ENCODE results near the gene ZGPAT. TPM values are rescaled to one million over a fixed set of nuclear protein-coding genes. Genes with fewer than 3 reads are reported as not detected.
"Not testable (repeated sequence)": the region's sequence is repeated elsewhere in the genome, so short reads cannot be mapped to it uniquely, and the experiment has no call there.

The ZGPAT gene
- total RNA-seq, 1 donor from 2014 or later, result 32.8 TPM

DNA sequence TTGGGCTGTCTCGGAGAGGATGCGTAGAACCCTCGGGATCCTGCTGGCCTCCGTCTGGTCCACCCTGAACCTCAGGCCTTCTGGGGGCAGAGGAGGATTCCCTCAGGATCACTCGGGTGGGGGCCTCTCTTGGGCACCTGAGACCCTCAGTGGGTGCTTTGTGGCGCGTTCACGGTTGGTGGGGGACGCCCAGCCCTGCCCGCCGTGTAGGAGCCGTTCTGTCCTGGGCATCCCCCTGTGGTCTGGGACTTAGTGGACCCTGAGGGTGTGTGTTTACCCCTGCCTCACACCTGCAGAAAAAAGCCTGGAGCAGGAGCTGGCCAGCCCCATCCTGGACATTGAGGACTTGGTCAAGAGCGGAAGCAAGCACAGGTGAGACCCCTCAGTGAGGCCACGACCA is 42.1 kb upstream of the ZGPAT start:
- Mint-ChIP-seq H3K27me3 (no peaks in the 10 kb centered on the region), H3K4me3 (no peak overlapping the region), H3K27ac (no peak overlapping the region), H3K36me3 (peaks cover 9% of the 10 kb centered on the region), H3K4me1 (ENCODE audit: unreplicated experiment) (no peaks in the 10 kb centered on the region), H3K9me3 (no peaks in the 10 kb centered on the region)
- TF ChIP-seq, protein P1, sequence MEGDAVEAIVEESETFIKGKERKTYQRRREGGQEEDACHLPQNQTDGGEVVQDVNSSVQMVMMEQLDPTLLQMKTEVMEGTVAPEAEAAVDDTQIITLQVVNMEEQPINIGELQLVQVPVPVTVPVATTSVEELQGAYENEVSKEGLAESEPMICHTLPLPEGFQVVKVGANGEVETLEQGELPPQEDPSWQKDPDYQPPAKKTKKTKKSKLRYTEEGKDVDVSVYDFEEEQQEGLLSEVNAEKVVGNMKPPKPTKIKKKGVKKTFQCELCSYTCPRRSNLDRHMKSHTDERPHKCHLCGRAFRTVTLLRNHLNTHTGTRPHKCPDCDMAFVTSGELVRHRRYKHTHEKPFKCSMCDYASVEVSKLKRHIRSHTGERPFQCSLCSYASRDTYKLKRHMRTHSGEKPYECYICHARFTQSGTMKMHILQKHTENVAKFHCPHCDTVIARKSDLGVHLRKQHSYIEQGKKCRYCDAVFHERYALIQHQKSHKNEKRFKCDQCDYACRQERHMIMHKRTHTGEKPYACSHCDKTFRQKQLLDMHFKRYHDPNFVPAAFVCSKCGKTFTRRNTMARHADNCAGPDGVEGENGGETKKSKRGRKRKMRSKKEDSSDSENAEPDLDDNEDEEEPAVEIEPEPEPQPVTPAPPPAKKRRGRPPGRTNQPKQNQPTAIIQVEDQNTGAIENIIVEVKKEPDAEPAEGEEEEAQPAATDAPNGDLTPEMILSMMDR (conservative IDR thresholded peaks at IDR 0.05), result no peak
- DNase-seq (ENCODE audit: extremely low spot score, unreplicated experiment), result no peak

DNA sequence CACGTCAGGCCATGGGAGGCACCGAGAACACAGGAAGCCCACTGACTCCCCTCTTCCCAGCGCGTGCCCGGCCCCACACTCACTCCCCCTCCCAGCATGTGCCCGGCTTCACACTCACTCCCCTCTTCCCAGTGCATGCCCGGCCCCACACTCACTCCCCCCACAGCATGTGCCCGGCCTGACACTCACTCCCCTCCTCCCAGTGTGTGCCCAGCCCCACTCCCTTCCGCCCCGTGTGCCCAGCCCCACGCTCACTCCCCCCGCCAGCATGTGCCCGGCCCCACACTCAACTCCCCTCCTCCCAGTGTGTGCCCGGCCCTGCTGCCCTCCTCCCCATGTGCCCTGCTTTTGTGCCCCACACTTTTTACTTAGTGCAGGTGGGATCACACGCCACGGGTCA is 40.0 kb upstream of the ZGPAT start:
- H3K4me3 Mint-ChIP-seq, result no peak overlapping the region
- DNase-seq (ENCODE audit: extremely low spot score, unreplicated experiment), result no peak
- no peaks in the 10 kb centered on the region for H3K4me1 Mint-ChIP-seq (ENCODE audit: unreplicated experiment)
- no peak overlapping the region for H3K27ac Mint-ChIP-seq
- no peaks in the 10 kb centered on the region for H3K27me3 Mint-ChIP-seq
- TF ChIP-seq, protein P1 (conservative IDR thresholded peaks at IDR 0.05), result no peak
- no peaks in the 10 kb centered on the region for H3K9me3 Mint-ChIP-seq
- H3K36me3 Mint-ChIP-seq, result peaks cover 9% of the 10 kb centered on the region

DNA sequence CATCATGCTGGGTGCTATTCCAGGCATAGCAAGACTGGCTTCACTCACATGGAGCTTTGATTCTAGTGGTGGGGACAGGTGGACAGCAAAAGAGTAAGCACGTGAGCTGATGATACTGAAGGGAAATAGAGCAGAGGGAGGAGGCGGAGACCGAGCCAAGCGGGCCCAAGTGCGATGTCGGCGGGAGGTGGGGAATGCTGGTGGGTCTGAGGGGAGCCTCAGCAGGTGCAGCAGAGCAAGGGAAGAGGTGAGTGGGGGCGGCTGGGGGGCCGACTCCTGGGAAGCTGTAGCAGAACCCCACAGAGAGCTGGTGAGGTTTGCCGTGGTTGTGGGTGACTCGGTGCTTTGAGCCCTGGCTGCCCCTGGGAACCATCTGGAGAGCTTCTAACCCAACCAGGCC is 39.5 kb upstream of the ZGPAT start:
- H3K4me1 Mint-ChIP-seq (ENCODE audit: unreplicated experiment), result no peaks in the 10 kb centered on the region
- no peak overlapping the region for H3K4me3 Mint-ChIP-seq
- peaks cover 9% of the 10 kb centered on the region for H3K36me3 Mint-ChIP-seq
- DNase-seq (ENCODE audit: extremely low spot score, unreplicated experiment), result no peak
- no peaks in the 10 kb centered on the region for H3K9me3 Mint-ChIP-seq
- no peaks in the 10 kb centered on the region for H3K27me3 Mint-ChIP-seq
- TF ChIP-seq, protein P1 (conservative IDR thresholded peaks at IDR 0.05), result no peak
- H3K27ac Mint-ChIP-seq, result no peak overlapping the region

DNA sequence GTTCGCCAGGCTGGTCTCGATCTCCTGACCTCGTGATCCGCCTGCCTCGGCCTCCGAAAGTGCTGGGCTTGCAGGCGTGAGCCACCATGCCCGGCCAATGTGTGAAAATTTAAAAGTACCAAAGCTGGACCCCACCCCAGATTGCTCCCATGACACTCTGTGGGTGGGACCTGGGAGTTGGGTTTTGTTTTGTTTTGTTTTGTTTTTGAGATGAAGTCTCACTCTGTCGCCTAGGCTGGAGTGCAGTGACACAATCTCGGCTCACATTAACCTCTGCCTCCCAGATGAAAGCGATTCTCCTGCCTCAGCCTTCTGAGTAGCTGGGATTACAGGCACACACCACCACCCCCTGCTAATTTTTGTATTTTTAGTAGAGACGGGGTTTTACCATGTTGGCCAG is 36.1 kb upstream of the ZGPAT start:
- not testable (repeated sequence) for H3K27me3 Mint-ChIP-seq; DNase-seq (ENCODE audit: extremely low spot score, unreplicated experiment); H3K27ac Mint-ChIP-seq; H3K4me1 Mint-ChIP-seq (ENCODE audit: unreplicated experiment); H3K9me3 Mint-ChIP-seq; H3K36me3 Mint-ChIP-seq; H3K4me3 Mint-ChIP-seq

DNA sequence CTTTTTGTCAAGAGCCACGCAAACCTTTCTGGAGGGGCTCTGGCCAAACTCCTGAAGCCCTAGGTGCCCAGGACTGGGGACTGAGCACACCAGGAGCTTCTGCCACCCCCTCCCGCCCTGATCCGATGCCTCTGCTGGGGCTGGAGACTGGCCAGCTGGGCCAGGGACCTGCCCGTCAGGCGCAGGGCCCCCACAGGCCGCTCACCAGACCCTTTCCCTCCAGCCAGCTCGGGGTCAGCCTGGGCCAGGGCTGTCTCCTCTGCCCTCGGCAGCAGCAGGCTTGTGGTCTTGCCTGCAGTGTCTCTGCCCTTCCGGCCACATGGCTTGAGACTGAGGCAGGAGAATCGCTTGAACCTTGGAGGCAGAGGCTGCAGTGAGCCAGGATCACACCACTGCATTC is 35.2 kb upstream of the ZGPAT start:
- Mint-ChIP-seq H3K27me3 (no peaks in the 10 kb centered on the region), H3K4me1 (ENCODE audit: unreplicated experiment) (no peaks in the 10 kb centered on the region), H3K36me3 (peaks cover 9% of the 10 kb centered on the region), H3K27ac (no peak overlapping the region), H3K9me3 (no peaks in the 10 kb centered on the region), H3K4me3 (no peak overlapping the region)
- TF ChIP-seq, protein P1 (conservative IDR thresholded peaks at IDR 0.05), result no peak
- DNase-seq (ENCODE audit: extremely low spot score, unreplicated experiment), result no peak

DNA sequence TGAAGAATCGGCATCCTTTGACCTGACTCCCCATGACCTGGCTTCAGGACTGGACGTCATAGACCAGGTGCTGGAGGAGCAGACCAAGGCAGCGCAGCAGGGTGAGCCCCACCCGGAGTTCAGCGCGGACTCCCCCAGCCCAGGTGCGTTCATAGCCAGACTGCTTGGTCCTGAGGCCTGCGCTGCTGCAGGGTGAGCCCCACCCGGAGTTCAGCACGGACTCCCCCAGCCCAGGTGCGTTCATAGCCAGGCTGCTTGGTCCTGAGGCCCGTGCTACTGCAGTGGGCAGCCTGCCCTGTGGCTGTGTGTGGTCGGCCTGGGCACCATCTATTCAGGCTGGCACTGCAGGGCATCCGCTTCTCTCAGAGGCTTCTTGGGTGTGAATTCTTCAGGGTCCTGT is 33.9 kb upstream of the ZGPAT start:
- no peaks in the 10 kb centered on the region for H3K27me3 Mint-ChIP-seq
- TF ChIP-seq, protein P1 (conservative IDR thresholded peaks at IDR 0.05), result no peak
- H3K27ac Mint-ChIP-seq, result no peak overlapping the region
- H3K9me3 Mint-ChIP-seq, result no peaks in the 10 kb centered on the region
- peaks cover 4% of the 10 kb centered on the region for H3K36me3 Mint-ChIP-seq
- DNase-seq (ENCODE audit: extremely low spot score, unreplicated experiment), result no peak
- no peak overlapping the region for H3K4me3 Mint-ChIP-seq
- H3K4me1 Mint-ChIP-seq (ENCODE audit: unreplicated experiment), result no peaks in the 10 kb centered on the region

All from type B pancreatic cell (in vitro differentiated cells).